Stimulated activated CD4-positive, alpha-beta T cell treated with anti-CD3 and anti-CD28 coated beads, Interleukin-2, amount 100 ng/mL, for 24 hours (primary cell): Measurements from ENCODE around the gene ZRANB1.
"Not testable (repeated sequence)": the region's sequence is repeated elsewhere in the genome, so short reads cannot be mapped to it uniquely, and the experiment has no call there.

Experiments used
- DNase-seq, 2 donors: peaks; one replicate each; pipeline ENCODE4 v3.0.0-alpha.2; 2020

ZRANB1 gene

GRCh38 chr10:124941823-124942222 is at the start of gene ZRANB1:
TSS of gene ZRANB1 (plus strand) at chr10:124942123. CDS start at chr10:124942494, 371 bp downstream.
- no peak for DNase-seq

- no peak for DNase-seq
These were observed 49.0 kb upstream of the ZRANB1 start for GRCh38 chr10:124892905-124893304.

GRCh38 chr10:124894569-124895215 is 47.2 kb upstream of the ZRANB1 start:
- no peak for DNase-seq

- no peak for DNase-seq
These were observed 45.2 kb upstream of the ZRANB1 start for GRCh38 chr10:124896751-124897150.

- DNase-seq = no peak
These were observed 43.5 kb upstream of the ZRANB1 start for GRCh38 chr10:124898471-124898870.

GRCh38 chr10:124899151-124899550 is 42.8 kb upstream of the ZRANB1 start:
- no peak for DNase-seq

DNA sequence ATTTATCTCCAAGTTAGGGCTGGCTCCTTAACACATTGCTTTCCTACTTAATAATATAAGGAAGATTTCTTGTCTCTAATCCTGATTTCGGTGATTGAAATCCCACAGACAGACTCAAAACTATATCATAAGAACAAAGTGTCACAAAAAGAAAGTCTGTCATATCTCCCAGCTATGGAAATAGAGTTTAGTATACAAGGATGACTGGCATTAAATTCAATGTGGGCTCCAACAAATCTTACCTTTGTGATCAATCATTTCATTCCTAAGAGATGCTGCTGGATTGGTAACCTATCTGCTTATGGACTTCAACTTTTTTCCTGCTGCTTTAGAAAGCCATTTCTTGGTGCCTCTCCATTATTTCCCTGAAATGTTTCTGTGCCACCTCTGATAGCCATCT is 39.5 kb upstream of the ZRANB1 start:
- no peak for DNase-seq

DNA sequence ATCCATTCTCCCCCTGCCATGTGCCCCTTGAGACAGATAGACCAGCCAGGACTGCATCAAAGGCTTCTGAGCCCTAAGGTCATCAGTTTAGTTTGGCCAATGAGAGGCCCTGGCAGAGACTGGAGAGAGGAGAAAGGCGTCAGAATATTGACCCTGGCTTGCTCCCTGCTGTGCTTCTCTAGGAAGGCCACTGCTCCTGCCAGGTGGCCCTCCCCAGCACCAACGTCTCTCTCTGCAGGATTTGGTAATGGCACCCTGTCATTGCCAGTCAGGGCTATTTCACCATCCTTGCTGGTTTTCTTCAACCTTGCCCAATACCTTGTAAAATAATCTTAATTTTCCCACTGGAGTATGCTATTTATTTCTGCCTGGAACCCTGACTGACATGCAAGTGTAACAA is 38.8 kb upstream of the ZRANB1 start:
- no peak for DNase-seq

- DNase-seq = no peak
These were observed 37.1 kb upstream of the ZRANB1 start for GRCh38 chr10:124904796-124905195.

- no peak for DNase-seq
These were observed 35.3 kb upstream of the ZRANB1 start for GRCh38 chr10:124906551-124907001.

GRCh38 chr10:124909563-124909962 is 32.4 kb upstream of the ZRANB1 start:
- DNase-seq = no peak

DNA sequence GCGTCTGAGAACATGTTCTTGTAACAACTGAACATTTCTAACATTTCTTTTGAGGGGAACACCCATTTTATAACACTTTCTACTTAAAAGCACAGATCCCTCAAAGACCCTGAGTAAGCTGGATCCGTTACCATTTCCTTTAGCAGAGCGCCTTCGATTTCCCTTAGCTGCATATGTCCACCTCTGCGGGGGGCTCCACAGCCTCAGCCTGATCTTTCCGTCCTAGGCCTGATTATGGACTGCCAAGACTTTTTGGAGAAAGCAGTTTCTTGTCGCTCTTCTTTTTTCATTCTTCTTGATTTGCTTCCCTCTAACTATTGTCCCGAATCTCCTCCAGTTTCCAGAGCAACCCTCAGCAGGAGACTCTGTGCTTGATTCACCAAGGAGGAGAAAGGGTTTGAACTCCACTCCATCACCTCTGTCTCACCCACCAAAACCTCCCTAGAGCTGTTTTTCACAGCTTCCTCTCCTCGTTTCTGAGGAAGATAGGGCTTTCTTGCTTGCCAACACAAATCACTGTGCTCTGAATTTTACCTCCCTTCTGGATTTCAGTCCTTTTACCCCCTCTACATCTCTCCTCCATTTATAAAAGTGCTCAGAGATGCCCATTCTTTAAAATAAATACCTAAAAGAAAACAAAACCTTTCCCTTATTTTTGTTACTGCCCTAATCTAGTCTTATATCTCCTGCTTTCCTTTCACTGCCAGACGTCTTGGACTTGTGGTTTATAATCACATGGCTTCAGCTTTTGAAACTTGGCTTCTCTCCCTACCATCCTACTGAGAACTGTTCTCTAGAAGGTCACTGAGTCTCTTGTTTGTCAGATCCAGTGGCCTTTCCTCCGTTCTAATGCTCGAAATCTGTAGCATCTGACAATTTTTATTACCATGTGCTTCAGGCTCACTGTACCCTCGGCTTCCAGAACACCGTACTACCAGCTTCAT is 30.5 kb upstream of the ZRANB1 start:
- no peak for DNase-seq

DNA sequence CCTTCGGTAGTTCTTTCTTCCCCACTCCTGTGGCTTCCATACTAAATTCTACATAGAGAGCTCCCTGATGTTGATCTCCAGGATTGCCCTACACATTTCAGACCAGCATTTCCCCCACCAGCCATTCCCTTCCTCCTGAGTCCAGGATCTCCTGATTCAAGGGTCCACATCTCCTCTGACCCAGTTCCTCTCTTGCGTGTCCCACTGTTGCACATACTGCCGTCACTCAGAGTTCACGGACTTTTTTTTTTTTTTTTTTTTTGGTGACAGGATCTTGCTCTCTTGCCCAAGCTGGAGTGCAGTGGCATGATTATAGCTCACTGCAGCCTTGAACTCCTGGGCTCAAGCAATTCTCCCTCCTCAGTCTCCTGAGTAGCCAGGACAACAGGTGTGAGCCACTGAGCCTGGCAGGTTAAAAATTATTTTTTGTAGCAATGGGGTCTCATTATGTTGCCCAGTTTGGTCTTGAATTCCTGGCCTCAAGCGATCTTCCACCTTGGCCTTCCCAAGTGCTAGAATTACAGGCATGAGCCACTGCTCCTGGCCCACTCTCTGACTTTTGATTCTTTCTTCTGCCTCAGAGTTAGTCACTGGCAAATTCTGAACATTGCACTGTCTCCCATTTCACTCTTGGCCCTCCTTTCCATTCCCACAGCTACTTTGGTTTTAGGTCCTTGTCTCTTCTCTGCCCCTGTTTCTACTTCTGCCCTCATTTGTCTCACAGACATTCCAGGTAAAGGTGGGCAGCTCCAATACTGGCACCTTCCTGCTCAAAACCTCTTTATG is 29.6 kb upstream of the ZRANB1 start:
- no peak for DNase-seq

- no peak for DNase-seq
These were observed 28.8 kb upstream of the ZRANB1 start for GRCh38 chr10:124913167-124913566.

DNA sequence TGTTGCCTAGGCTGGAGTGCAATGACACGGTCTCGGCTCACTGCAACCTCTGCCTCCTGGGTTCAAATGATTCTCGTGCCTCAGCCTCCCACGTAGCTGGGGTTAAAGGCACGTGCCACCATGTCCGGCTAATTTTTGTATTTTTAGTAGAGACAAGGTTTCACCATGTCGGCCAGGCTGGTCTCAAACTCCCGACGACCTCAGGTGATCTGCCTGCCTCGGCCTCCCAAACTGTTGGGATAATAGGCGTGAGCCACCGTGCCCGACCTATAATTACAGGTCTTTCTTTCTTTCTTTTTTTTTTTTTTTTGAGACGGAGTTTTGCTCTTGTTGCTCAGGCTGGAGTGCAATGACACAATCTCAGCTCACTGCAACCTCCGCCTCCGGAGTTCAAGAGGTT is 27.5 kb upstream of the ZRANB1 start:
- not testable (repeated sequence) for DNase-seq

GRCh38 chr10:124916098-124916584 is 25.8 kb upstream of the ZRANB1 start:
- DNase-seq = no peak

- peak; percentile 97 to 98 for DNase-seq
These were observed 25.1 kb upstream of the ZRANB1 start for GRCh38 chr10:124916585-124917427.

GRCh38 chr10:124917428-124918190 is 24.3 kb upstream of the ZRANB1 start:
- peak; percentile 45 to 48 for DNase-seq

GRCh38 chr10:124918191-124918830 is 23.6 kb upstream of the ZRANB1 start:
- no peak for DNase-seq

- no peak for DNase-seq
These were observed 23.0 kb upstream of the ZRANB1 start for GRCh38 chr10:124918906-124919305.

DNA sequence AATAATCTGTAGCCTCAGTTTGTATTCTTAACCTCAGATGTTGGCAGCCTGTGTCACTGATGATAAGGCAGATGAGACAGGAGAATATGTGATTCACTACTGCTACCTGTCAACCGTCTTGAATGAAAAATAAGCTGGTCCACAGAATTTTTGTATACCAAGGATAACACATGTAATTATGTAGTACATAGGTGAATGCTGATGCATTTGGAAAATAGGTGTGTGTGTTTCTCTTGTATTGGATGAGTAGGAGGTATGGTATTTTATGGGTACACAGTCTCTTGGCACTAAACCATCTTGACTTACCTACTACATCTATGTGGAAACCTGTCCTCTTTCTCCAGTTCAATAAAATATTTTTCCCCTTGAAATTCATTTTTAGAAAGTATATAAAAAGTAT is 20.7 kb upstream of the ZRANB1 start:
- DNase-seq = no peak
